HG03066 (cell line): ENCODE data around the gene RTF2.

Experiments
- ATAC-seq: cut with Tn5 transposase; IDR thresholded peaks from one replicate; pipeline ENCODE4 v1.9.1; 2021; ENCODE audit warnings: low read depth; ENCODE audit not compliant: unreplicated experiment

RTF2 gene, protein sequence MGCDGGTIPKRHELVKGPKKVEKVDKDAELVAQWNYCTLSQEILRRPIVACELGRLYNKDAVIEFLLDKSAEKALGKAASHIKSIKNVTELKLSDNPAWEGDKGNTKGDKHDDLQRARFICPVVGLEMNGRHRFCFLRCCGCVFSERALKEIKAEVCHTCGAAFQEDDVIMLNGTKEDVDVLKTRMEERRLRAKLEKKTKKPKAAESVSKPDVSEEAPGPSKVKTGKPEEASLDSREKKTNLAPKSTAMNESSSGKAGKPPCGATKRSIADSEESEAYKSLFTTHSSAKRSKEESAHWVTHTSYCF

DNA sequence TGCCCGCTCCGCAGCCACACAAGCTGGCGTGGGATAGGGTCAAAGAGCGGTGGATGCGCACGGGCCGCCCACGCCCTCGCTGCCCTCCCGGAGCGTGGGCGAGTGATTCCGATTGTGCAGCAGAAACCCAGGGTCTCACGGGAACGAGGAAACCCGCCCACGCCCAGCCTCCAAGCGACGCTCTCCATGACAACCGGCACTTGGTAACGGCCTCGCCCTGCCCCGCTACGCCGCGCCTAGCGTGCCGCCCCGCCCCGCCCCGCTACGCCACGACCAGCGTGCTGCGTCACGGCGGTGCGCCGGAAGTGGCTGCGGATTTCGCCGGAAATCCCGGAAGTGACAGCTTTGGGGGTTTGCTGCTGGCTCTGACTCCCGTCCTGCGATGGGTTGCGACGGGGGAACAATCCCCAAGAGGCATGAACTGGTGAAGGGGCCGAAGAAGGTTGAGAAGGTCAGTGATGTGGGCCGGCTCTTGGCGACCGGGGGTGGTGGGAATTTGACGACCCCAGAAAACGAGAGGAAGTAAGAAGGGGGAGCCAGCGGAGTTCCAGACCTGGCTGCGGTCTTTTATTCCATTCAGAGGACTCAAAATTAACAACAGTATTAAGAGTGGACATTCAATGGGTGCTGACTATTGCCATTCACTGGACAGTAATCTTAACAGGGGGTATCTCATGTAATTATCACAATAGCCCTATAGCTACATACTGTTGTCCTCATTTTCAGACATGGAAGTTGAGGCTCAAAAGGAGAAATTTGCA, at the start of gene RTF2:
TSS of gene RTF2 (plus strand) at position 312 of the 761 bp plus-strand sequence. CDS start at position 383, 71 bp downstream.
- ATAC-seq, result peak; percentile 98

DNA sequence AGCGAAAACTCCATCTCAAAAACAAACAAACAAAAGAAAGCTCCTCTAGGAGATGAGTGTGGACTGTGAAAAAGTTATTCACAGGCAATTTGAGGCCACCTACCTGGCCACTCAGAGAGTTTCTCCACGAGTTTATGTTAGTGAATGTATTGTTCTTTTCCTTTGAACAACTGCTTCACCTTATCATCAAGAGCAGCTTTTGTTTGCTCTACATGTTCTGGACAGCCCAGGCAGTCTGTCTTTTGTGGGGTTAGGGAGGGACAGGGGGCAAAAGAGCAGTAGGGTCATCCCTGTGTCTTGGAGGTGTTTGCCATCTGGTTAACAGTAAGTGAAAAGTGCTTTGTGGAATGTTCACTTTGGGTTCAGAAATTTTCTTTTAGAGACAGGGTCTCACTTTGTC, 48.4 kb upstream of the RTF2 start:
- ATAC-seq, result no peak

DNA sequence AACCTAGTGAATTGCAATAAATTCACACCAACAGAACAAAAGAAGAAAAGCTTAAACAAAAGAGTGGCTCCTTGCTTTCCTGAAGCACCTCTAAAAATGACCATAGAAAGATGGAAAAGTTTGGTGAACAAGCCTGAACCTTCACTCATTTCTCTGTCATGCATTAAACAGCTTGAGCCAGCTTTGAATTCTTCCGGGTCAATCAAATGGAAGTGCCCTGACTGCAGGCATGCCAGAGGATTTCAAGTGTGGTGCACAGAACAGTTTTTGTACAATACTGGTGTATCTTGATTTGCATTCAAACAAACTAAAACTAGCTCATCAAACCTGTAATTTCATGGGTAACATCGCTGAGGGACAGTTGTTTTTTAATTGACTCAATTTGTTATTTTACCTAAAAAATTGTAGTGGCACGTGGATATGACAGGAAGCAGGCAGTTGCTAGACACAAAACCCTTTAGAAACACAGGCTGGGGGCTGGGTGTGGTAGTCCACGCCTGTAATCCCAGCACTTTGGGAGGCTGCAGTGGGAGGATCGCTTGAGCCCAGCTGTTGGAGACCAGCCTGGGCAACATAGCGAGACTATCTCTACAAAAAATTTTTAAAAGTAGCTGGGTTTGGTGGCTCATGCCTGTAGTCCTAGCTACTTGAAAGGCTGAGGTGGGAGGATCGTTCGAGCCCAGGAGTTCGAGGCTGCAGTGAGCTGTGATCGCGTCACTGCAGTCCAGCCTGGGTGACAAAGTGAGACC, 47.3 kb upstream of the RTF2 start:
- no peak for ATAC-seq

DNA sequence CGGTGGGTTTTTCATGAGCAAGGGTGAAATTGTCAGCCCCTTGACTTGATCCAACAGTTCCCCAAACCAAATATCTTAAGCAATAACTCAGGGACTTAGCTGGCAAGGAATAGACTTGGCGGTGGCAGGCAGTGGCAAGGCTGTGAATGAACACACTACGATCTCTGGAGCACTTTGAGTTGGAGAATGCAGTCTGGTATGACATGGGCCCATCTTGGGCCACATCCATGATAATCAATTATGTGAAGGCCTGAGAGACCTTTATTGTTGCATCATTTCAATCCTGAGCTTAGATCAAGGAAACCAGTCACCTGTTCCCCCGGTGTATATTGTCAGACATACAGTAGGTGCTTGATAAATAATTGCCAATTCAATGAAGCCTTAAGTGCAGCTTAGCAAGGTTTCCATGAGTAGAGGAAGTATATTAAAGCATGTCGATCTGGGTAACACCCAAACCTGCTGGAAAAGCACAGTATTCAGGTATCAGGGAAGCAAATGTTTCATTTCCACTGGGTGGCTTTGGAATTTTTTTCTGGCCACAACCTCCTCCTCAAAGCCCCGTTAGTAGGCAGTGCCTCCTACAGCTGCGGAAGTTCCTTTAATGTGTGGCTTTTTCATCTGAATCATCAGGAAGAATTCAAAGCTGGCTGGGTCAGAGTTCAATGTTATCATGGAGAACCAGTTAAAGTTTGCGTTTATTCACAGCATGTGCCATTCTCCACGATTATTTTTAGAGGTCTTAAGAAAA, 46.2 kb upstream of the RTF2 start:
- ATAC-seq, result no peak

DNA sequence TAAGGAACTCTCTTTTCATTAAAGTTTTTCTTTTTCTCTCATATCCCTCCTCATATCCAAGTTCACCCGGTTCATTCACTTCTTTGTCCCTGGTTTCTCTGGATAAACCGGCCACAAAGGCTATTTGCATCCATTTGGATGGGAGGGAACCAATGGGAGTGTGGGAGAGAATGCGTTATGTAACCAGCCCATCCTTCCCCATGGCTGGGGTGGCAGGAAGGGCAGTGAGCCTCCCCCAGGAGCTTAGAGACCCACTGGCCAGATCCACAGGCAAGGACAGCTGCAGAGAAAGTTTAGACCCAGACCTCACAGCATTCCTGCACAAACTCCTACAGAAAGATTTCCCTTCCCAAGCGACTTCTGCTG, 45.6 kb upstream of the RTF2 start:
- ATAC-seq, result no peak

DNA sequence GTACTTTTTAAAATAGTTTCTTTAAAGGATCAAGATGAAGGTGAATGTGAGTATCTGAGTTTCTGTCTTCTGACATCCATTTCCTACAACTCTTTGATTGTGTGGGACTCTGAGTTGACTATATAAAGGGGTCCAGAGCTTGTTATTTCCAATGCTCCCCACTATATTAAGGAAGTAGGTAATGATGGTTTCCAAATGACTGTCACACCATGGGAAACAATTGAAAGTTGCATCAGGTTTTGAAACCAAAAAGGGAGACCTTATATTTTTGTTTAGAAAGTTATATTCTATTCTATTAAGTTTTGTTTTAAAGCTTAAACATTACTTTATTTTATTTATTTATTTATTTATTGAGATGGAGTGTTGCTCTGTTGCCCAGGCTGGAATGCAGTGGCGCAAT, 45.2 kb upstream of the RTF2 start:
- no peak for ATAC-seq

DNA sequence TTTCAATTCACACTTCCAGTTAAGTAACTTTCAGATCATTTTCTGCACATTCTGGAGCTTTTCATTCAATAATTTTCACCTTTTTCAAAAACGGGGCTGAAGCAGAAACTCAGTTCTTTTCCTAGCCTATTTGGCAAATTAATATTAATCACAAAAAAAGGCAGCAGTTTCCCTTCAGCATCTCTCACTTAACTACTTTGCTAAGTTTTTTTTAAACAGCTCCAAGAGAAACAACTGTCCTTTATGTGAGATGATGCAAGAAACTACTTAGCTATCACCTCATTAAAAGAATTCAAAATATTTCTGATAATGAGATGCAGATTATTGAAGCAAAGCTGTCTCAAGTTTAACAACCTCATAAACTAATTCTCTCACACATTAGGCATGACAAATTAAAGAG, 44.5 kb upstream of the RTF2 start:
- no peak for ATAC-seq

DNA sequence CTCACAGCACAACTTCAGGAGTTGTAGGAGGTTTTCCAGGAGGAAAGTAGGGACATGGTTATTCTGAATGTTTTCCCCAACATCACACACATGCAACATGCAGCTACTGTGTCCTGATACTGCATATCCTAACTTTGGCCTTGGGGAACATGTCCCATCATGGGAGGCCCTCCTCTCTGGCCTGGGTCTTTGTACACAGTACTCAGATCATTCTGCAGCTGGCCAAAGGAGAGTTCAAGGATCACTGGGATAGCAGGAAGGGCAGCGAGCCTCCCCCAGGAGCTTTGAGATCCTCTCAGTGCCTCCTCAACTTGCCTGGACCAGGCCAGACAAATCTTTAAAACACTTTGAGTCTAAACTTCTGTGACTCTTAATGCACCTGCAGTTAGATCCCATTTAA, 43.5 kb upstream of the RTF2 start:
- ATAC-seq, result no peak

DNA sequence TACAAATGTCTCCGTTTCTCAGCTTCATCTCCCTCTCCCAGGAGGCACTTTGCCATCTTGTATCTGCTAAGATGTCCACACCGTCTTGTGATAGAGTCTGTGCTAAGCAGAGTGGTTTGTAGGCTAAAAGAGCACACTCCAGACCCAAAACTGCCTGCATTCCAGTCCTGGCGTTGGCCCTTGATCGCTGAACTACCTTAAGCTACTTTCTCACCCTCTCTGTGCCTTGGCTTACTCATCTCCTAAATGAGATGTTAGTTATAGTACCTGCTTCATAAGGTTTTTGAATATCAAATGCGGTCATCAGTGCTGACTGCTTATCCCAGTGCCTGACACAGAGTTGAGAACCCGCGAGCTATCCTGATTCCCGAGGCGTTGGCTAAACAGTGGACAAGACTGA, 42.4 kb upstream of the RTF2 start:
- no peak for ATAC-seq

DNA sequence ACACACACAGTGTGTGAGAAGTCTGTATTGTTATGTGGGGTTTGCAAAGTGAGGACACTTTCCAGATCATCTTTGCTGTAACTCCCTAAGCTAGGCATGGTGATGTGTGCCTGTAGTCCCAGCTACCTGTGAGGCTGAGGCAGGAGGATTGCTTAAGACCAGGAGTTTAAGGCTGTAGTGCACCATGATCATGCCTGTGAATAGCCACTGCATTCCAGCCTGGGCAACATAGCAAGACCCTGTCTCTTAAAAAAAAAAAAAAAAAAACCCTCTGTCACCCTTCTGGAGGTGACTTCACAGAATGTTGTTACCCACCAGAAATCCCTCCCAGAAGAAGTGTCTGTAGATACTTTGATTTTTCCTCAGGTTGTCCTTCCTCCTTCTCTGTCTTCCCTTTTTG, 41.5 kb upstream of the RTF2 start:
- ATAC-seq, result no peak

DNA sequence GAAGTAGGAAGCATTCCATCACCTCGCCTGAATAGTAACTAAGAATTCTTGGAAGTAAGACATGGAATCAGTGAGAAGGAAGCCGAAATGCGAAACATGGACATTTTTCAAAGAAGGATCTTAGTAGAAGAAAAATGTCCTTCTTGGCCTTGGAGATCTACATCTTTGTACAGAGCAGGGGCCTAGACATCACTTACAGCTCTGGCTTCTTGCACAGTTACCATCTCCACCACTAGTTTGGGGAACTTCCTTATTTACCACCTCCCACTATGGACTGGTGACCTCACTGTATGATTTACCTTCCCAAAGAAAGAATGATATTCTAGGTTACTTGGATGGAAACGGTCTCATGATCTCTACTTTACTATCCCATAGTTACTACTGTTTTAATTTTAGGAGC, 40.6 kb upstream of the RTF2 start:
- ATAC-seq, result no peak

DNA sequence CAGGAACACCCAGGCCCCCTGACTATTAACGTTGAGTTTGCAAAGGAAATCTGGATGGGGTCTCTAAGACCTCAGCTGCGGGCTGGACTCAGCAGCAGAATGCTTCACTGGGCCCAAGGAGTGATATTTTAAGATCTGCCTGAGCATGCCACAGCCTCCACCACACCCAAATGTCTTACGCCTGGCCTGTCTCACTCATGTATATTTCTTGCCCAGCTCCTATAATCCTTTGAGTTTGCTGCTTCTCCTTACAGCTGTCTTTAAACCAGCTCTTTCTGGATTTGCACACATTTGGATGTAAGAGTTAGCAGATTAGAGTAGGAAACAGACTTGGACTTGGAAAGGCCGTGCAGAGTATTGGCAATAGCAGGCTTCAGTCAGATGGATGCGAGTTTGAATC, 40.0 kb upstream of the RTF2 start:
- ATAC-seq, result no peak

DNA sequence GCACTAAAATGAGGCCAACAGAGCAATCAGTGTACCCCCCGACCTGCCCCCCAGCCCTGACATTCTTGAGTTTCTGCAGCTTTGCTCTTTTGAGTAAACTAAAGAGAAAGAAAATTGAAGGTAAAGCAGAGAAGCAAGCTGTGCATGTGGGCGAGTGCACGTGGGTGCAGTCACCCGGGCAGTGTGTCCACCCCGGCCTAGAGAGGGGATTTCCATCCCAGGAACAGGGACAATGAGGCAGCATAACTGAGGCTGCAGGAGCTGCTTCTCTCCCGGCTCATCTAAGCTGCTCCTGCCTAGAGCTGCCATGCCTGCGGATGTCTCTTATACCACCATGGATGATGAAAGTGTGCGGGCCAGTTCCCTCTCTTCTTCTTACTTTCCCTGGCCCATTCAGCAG, 39.5 kb upstream of the RTF2 start:
- ATAC-seq, result no peak

DNA sequence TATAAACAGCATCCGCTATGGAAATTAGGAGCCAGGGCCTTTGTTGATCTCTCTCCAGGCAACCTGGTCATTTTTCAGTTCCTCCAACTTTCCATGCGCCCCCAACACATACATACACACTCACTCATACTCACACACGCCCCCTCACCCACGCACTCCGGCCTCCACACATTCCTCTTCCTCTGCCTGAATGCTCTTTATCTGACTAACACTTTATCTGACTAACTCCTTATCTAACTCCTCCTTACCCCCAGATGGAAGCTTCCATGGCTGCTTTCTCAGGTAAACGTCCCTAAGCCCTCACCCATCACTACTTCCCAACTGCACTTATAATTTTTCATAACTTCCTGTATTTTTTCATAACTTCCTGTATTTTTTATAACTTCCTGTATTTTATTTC, 38.9 kb upstream of the RTF2 start:
- ATAC-seq, result no peak

DNA sequence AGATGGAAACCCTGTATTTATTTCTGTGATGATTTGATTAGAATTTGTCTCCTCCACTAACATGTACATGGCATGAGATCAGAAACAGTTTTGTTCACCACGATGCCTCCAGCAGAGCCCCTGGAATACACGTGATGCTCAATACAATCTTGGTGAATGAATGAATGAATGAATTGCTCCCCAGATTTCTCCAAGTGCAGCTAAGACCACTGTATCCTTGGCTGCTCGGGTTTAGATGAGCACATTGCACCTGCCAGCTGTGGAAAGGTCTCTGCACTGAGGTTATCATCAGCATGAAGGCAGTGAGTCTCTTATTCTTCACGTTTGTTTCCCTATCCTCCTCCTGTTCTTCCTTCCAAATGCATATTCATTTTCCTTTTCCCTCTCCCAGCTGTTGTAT, 38.5 kb upstream of the RTF2 start:
- no peak for ATAC-seq

DNA sequence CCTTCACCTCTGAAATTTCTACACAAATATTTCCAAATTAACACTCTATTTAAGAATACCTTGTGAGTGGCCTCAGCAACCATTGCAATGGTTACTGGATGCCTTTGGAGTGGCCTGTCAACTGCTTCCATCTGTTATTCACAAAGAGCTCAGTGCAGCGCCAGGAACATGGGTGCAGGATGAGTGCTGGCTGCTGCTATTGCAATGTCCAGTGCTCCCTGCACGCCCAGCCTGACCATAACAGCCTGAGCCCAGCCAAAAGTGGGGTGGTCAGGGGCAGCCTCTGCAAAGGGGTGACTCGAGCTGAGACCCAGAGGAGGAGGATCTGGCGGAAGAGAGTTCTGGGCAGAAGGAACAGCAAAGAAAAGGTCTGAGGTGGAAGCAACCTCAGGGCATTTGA, 38.0 kb upstream of the RTF2 start:
- no peak for ATAC-seq

DNA sequence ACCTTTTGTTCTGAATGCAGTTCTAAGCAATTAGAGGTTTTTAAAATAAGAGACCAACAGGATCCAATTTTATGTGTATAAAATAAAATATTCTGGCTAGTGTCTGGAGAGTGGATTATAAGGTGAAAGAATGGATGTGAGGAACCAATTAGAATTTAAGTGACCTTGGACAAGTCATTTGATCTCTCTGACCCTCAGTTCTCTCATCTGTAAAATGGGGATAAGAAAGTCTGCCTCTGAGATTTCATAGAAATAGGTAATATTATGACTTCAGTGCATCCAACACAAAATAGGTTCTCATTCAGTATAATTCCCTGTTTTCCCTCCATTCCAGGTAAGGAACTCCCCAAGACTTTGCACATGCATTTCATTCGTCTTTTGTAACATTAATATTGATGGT, 37.5 kb upstream of the RTF2 start:
- ATAC-seq, result no peak

DNA sequence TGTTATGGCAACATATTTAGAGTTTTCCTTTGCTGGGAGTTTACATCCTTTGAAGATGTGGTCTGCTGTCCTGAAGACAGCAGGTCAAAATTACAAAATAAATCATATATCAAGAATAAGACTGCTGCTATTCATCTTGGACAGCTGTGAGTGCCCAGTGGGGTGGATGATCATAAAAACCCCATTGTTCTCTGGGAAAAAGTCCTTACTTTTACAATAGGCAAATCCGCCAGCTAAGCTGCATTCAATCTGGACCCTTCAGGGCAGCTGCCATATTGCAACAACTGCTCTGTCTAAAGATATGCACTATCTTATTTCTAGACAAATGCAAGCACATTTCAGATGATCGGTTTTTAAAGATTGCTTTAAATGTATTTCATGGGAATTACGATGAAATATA, 37.0 kb upstream of the RTF2 start:
- no peak for ATAC-seq

DNA sequence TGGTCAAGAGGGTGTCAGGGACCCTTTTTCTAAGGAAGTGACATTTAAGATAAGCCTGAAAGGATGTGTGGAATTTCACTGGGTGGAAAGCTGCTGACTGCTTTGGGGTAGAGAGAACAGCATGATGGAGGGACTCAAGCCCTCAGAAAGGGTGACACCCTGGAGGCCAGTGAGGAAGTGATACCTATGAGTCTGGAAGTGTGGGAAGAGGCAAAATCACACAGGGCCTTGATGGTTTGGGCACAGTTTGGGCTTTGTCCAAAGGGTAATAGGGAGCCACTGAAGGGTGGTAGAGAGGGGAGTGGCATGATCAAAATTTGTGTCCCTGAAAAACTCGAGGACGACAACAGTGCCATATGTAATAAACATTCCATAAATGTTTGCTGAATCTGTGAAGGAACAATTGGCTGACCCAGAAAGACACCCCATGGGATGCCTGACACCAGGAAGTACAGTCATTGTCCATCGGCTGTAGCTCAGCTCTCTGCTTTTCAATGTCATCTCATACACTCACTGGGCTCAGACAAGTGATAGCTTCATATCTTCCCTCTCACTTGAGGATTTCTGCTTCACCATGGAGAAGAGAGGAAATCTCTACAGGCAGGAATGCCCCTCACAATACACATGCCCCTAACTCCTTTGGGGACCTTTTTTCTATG, 35.1 kb upstream of the RTF2 start:
- no peak for ATAC-seq

DNA sequence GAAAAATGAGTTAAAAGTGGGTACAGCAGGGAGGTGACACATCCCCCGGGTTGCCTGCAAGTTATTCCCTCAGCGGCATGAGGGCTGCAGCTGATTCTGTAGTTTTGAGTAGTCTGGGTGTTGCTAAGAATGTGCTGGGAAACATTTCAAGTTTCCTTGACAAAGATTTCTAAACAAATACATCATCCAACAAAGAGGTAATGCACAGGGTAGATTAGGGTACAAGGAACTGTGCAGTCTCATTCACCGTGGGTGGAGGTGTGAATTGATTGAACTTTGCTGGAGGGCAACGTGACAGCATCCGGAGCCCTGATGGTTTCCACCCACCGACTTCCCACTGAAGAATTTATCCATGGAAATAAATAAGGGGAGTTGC, 34.6 kb upstream of the RTF2 start:
- no peak for ATAC-seq
